IPS-20b (cell line): Measurements from ENCODE around the gene EPS8.

Experiments
- H3K27ac ChIP-seq: one replicate; pipeline ENCODE4 v1.5.1; 2013; ENCODE audit warnings: low read length
- H3K27me3 ChIP-seq: 2 replicates; pipeline ENCODE4 v1.6.1; 2013; ENCODE audit warnings: mild to moderate bottlenecking, low read length, inconsistent platforms; ENCODE audit not compliant: insufficient read depth
- H3K36me3 ChIP-seq: 2 replicates; pipeline ENCODE4 v1.6.1; 2013; ENCODE audit warnings: low read depth, mild to moderate bottlenecking, inconsistent platforms, low read length, moderate library complexity; ENCODE audit not compliant: insufficient read depth
- H3K4me1 ChIP-seq: 2 replicates; pipeline ENCODE4 v1.6.1; 2013; ENCODE audit warnings: mild to moderate bottlenecking, control low read depth, inconsistent platforms, low read length, moderate library complexity; ENCODE audit not compliant: insufficient read depth
- H3K4me3 ChIP-seq: 2 replicates; pipeline ENCODE4 v1.5.1; 2013; ENCODE audit warnings: mild to moderate bottlenecking, low read length, inconsistent platforms
- H3K9ac ChIP-seq: 2 replicates; pipeline ENCODE4 v1.6.1; 2013; ENCODE audit warnings: low read depth, mild to moderate bottlenecking, inconsistent platforms, low read length, moderate library complexity
- H3K9me3 ChIP-seq: 2 replicates; pipeline ENCODE4 v1.6.1; 2013; ENCODE audit warnings: mild to moderate bottlenecking, low read depth, low read length, inconsistent platforms; ENCODE audit not compliant: insufficient read depth

Gene EPS8

GRCh38 chr12:15794836-15795235 is 5.6 kb upstream of the EPS8 start:
- H3K27ac ChIP-seq: no peak overlapping the region
- no peaks in the 10 kb centered on the region for H3K9me3 ChIP-seq
- no peak overlapping the region for H3K9ac ChIP-seq
- H3K4me3 ChIP-seq: no peak overlapping the region
- peaks cover 31% of the 10 kb centered on the region for H3K27me3 ChIP-seq
- no peaks in the 10 kb centered on the region; the same call in 1 of the 2 replicates for H3K4me1 ChIP-seq
- H3K36me3 ChIP-seq: no peaks in the 10 kb centered on the region

GRCh38 chr12:15794196-15794595 is 5.0 kb upstream of the EPS8 start:
- H3K9ac ChIP-seq: no peak overlapping the region
- no peaks in the 10 kb centered on the region for H3K36me3 ChIP-seq
- H3K9me3 ChIP-seq: no peaks in the 10 kb centered on the region
- H3K27me3 ChIP-seq: peaks cover 35% of the 10 kb centered on the region
- H3K27ac ChIP-seq: no peak overlapping the region
- H3K4me3 ChIP-seq: no peak overlapping the region
- no peaks in the 10 kb centered on the region; the same call in 1 of the 2 replicates for H3K4me1 ChIP-seq

DNA sequence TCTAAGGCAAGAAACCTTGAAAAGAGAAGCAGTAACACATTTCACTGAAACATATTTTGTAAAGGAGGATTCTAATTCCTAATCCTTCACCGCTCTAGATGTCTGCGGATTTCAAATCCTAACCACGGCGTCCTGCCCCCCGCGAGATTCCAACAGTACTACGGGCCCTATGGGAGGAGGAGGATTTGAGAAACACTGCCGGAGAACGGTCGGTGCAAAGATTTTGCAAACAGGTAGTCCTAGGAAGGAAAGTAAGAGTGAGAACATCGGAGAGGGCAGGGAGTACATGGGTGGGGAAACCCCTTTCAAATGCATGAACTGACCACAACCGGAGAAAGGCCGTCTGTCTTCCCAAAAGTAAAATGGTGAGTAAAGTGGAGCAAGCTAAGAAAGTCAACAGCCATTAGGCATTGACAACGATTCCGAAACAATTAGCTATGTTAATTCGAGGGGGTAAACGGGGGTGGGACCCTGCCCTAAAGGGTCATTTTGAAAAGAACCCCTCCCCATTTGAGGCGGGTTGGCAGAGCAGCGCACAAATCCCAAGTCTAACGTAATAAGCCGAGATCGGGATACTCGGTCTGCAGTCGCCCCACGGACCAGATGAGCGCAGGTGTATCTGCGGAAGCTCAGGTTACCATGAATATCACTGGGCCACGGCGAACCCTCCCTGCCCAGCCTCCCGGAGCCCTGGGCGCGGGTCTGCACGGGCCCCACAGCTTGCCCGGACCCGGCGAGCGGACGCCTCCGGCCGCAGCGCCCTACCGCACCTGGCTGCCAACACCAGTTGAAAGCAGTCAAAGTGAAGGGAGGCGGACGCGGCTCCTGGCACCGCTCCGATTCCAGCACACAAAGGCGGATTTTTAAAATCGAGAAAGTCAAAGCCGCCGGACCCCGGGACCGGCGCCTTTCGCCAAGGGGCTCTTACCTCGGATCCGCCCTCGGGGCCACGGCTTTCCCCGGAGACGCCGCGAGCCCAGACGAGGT is 662 bp downstream of the EPS8 start:
- no peak overlapping the region for H3K27ac ChIP-seq
- peak overlapping the region; percentile 72 for H3K4me3 ChIP-seq
- no peaks in the 10 kb centered on the region; the same call in 1 of the 2 replicates for H3K4me1 ChIP-seq
- peaks cover 66% of the 10 kb centered on the region for H3K27me3 ChIP-seq
- peak overlapping the region; percentile 57; the same call in 1 of the 2 replicates for H3K9ac ChIP-seq
- H3K9me3 ChIP-seq: no peaks in the 10 kb centered on the region
- H3K36me3 ChIP-seq: no peaks in the 10 kb centered on the region

DNA sequence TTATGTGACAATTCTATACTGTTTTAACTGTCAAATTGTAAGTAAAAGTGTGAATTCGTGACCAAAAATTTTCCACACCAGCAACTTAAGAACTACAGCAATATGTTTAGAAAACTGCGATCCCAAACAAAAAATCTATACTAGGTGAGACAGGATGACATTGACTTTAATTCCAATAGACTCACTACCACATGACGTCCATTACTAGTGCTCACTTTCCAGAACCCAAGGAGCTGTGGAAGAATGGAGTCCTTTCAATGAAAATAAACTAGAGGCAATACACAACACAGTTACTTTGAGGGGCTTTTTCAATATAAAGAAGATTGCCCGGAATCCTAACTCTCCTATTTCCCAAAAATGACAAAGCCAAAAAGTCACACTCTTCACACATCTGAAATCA is 1.4 kb downstream of the EPS8 start:
- Histone ChIP-seq H3K4me3 (peak overlapping the region; percentile 72), H3K27me3 (peaks cover 63% of the 10 kb centered on the region), H3K36me3 (no peaks in the 10 kb centered on the region), H3K4me1 (no peaks in the 10 kb centered on the region; the same call in 1 of the 2 replicates), H3K9me3 (no peaks in the 10 kb centered on the region), H3K27ac (no peak overlapping the region), H3K9ac (peak overlapping the region; percentile 57; the same call in 1 of the 2 replicates)

GRCh38 chr12:15786772-15787171 is 2.4 kb downstream of the EPS8 start:
- Histone ChIP-seq H3K27ac (no peak overlapping the region), H3K36me3 (no peaks in the 10 kb centered on the region), H3K27me3 (peaks cover 55% of the 10 kb centered on the region), H3K4me1 (no peaks in the 10 kb centered on the region; the same call in 1 of the 2 replicates), H3K9ac (no peak overlapping the region), H3K9me3 (no peaks in the 10 kb centered on the region), H3K4me3 (no peak overlapping the region)

GRCh38 chr12:15783288-15783687 is 5.9 kb downstream of the EPS8 start:
- Histone ChIP-seq H3K27ac (no peak overlapping the region), H3K9me3 (no peaks in the 10 kb centered on the region), H3K9ac (no peak overlapping the region), H3K36me3 (no peaks in the 10 kb centered on the region), H3K4me1 (no peaks in the 10 kb centered on the region), H3K4me3 (no peak overlapping the region), H3K27me3 (peaks cover 25% of the 10 kb centered on the region)

DNA sequence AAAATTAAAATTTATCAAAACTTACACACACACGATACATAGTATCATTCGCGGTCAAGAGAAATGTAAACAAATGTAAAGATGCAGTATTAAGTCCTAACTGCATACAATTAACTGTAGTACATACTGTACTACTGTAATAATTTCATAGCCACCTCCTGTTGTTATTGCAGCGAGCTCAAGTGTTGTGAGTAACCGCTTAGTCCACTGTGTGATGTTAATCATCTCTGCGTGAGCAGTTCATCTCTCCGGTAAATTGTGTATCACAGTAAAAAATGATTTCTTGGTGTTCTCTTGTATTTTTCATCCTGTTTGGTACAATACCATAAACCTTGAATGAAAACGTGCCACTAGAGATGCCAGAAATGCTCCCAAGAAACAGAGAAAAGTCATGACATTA is 6.5 kb downstream of the EPS8 start:
- Histone ChIP-seq H3K9me3 (no peaks in the 10 kb centered on the region), H3K4me3 (no peak overlapping the region), H3K36me3 (no peaks in the 10 kb centered on the region), H3K9ac (no peak overlapping the region), H3K4me1 (no peaks in the 10 kb centered on the region; the same call in 1 of the 2 replicates), H3K27ac (no peak overlapping the region), H3K27me3 (peaks cover 18% of the 10 kb centered on the region)

DNA sequence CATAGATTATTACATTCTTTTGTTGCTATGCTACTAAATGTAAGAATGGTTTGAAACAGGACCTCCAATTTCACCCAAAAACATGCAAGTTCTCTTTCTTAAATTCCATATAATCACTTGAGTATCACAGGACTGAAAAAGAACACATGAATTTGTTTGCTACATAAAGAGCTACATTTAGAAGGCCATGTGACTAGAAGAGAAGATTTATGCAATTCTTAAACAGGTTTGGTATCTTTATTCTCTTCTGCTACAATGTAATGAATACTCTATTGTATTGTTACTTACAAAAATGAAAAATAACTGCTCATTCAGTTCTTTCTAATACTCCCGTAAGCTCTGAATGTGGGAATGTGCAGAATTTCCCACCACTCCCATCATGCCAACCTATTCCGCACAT is 9.3 kb downstream of the EPS8 start:
- peaks cover 4% of the 10 kb centered on the region; the same call in 1 of the 2 replicates for H3K4me1 ChIP-seq
- no peaks in the 10 kb centered on the region for H3K9me3 ChIP-seq
- no peaks in the 10 kb centered on the region for H3K36me3 ChIP-seq
- H3K27ac ChIP-seq: no peak overlapping the region
- H3K4me3 ChIP-seq: no peak overlapping the region
- H3K9ac ChIP-seq: no peak overlapping the region
- no peaks in the 10 kb centered on the region for H3K27me3 ChIP-seq

GRCh38 chr12:15778126-15778525 is 11.1 kb downstream of the EPS8 start:
- Histone ChIP-seq H3K4me3 (no peak overlapping the region), H3K9ac (no peak overlapping the region), H3K4me1 (peaks cover 4% of the 10 kb centered on the region; the same call in 1 of the 2 replicates), H3K36me3 (no peaks in the 10 kb centered on the region), H3K27ac (no peak overlapping the region), H3K27me3 (no peaks in the 10 kb centered on the region), H3K9me3 (no peaks in the 10 kb centered on the region)

DNA sequence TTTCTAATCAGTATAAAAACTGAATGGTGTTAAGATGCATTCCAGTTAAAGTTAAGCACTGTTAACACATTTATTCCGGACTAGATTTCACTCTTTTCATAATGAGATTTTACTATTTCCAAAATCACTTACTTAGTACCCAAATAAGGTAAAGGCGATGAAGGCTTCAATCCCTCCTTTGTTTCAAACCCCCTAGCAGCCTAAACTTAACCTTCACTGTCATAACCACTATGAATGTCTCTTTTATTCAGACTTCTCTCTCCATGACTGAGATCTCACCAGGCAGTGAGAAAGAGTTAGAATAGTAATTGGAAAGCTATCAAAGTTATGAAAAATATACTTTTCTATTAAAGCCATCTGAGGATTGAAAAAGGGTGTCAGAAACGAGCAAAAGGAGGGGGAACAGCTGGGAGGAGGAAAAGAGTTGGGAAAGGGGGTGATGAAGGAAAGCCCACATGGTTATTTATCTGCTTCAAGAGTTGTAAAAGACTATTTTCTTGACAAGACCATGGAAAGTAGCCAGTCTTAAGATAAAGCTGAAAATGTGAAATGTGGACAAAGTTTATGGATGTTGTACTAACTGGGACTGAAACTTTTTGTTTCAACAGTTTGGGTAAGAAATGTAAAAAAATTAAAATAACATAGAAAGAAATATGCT is 11.7 kb downstream of the EPS8 start:
- H3K9ac ChIP-seq: peak overlapping the region; percentile 16; the same call in 1 of the 2 replicates
- H3K9me3 ChIP-seq: no peaks in the 10 kb centered on the region
- H3K4me3 ChIP-seq: no peak overlapping the region
- no peaks in the 10 kb centered on the region for H3K36me3 ChIP-seq
- no peaks in the 10 kb centered on the region for H3K27me3 ChIP-seq
- peaks cover 4% of the 10 kb centered on the region; the same call in 1 of the 2 replicates for H3K4me1 ChIP-seq
- H3K27ac ChIP-seq: no peak overlapping the region

DNA sequence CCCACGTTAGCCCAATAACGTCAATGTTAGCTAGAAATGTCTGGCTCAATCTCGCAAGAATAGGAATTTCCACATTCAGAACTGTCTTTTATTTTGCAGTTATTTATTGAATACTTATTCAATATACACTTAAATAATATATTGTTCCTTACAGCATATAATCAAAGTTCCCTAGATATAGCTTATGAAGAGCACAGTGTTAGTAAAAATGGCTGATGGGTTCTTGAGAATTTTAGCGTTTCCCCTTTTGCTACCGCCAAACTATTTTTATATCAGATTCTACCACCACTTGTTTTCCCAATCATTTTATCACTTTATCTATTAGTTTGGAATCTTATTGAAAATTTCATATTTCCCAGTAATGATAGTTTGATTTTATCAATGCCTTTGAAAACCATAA is 12.7 kb downstream of the EPS8 start:
- no peaks in the 10 kb centered on the region for H3K27me3 ChIP-seq
- no peaks in the 10 kb centered on the region for H3K36me3 ChIP-seq
- peaks cover 8% of the 10 kb centered on the region; the same call in 1 of the 2 replicates for H3K4me1 ChIP-seq
- no peak overlapping the region for H3K4me3 ChIP-seq
- no peak overlapping the region for H3K9ac ChIP-seq
- no peaks in the 10 kb centered on the region for H3K9me3 ChIP-seq
- H3K27ac ChIP-seq: no peak overlapping the region
